NT2/D1 (cell line): ENCODE results near the gene KCNH1.

Source experiments
- SUZ12 ChIP-seq: IDR thresholded peaks from 2 replicates; pipeline ENCODE4 v1.6.1; 2011; ENCODE audit not compliant: insufficient read length, insufficient read depth; ENCODE audit errors: extremely low read depth
- YY1 ChIP-seq: IDR thresholded peaks from 2 replicates; pipeline ENCODE4 v1.6.1; 2011; ENCODE audit not compliant: insufficient read length, insufficient read depth
- ZNF274 ChIP-seq: IDR thresholded peaks from 2 replicates; pipeline ENCODE4 v1.6.1; 2011; ENCODE audit warnings: mild to moderate bottlenecking, low read depth, low read length

- TF ChIP-seq ZNF274, result no peak
- no peak for TF ChIP-seq YY1
- no peak for TF ChIP-seq SUZ12
Measured at GRCh38 chr1:210771131-210771530, 362.8 kb downstream of the KCNH1 start.
